Mesendoderm (in vitro differentiated cells): ENCODE data around the gene CEPT1.

Experiments
- DNase-seq: peaks from one replicate; pipeline ENCODE4 v3.0.0; 2013
- H2AK5ac ChIP-seq: 2 replicates; pipeline ENCODE4 v1.6.1; 2013; ENCODE audit warnings: low read length, inconsistent platforms
- H2BK120ac ChIP-seq: 2 replicates; pipeline ENCODE4 v1.6.1; 2013; ENCODE audit warnings: low read depth, mild to moderate bottlenecking, low read length, moderate library complexity, mixed read lengths
- H2BK15ac ChIP-seq: replicated peaks from 2 replicates; pipeline ENCODE4 v1.6.1; 2013; ENCODE audit warnings: low read depth, mild to moderate bottlenecking, moderate library complexity
- H2BK5ac ChIP-seq: 2 replicates; pipeline ENCODE4 v1.6.1; 2013; ENCODE audit warnings: low read length, inconsistent platforms
- H3K18ac ChIP-seq: 2 replicates; pipeline ENCODE4 v1.6.1; 2013; ENCODE audit warnings: mild to moderate bottlenecking, low read length, mixed read lengths
- H3K23ac ChIP-seq: one replicate; pipeline ENCODE4 v1.6.1; 2013; ENCODE audit warnings: low read length
- H3K27ac ChIP-seq: 2 replicates; pipeline ENCODE4 v1.5.1; 2013; ENCODE audit warnings: low read depth, mild to moderate bottlenecking, inconsistent platforms, low read length, moderate library complexity
- H3K27me3 ChIP-seq: 2 replicates; pipeline ENCODE4 v1.6.1; 2013; ENCODE audit warnings: low read length, control low read depth, mild to moderate bottlenecking, inconsistent platforms; ENCODE audit not compliant: insufficient read depth, poor library complexity
- H3K36me3 ChIP-seq: 2 replicates; pipeline ENCODE4 v1.6.1; 2013; ENCODE audit warnings: low read length, inconsistent platforms; ENCODE audit not compliant: control insufficient read depth, insufficient read depth
- H3K4ac ChIP-seq: one replicate; pipeline ENCODE4 v1.6.1; 2013; ENCODE audit warnings: low read depth, mild to moderate bottlenecking, low read length, moderate library complexity
- H3K4me1 ChIP-seq: 2 replicates; pipeline ENCODE4 v1.6.1; 2013; ENCODE audit warnings: low read depth, low read length, inconsistent platforms; ENCODE audit not compliant: control insufficient read depth
- H3K4me2 ChIP-seq: 2 replicates; pipeline ENCODE4 v1.6.1; 2013; ENCODE audit warnings: low read length
- H3K4me3 ChIP-seq: 2 replicates; pipeline ENCODE4 v1.5.1; 2013; ENCODE audit warnings: mild to moderate bottlenecking, low read length
- H3K56ac ChIP-seq: one replicate; pipeline ENCODE4 v1.6.1; 2013; ENCODE audit warnings: low read length
- H3K79me1 ChIP-seq: 2 replicates; pipeline ENCODE4 v1.6.1; 2013; ENCODE audit warnings: low read length, inconsistent platforms
- H3K79me2 ChIP-seq: 2 replicates; pipeline ENCODE4 v1.6.1; 2013; ENCODE audit warnings: mild to moderate bottlenecking, low read length; ENCODE audit not compliant: control insufficient read depth, insufficient read depth
- H3K9ac ChIP-seq: 2 replicates; pipeline ENCODE4 v1.6.1; 2013; ENCODE audit warnings: low read length, inconsistent platforms
- H4K5ac ChIP-seq: one replicate; pipeline ENCODE4 v1.6.1; 2013; ENCODE audit warnings: low read length
- H4K8ac ChIP-seq: one replicate; pipeline ENCODE4 v1.6.1; 2013; ENCODE audit warnings: low read depth, mild to moderate bottlenecking, control low read depth, low read length, moderate library complexity
- WGBS: extraction: QIAGEN DNeasy Blood & Tissue Kit; methylation state at CpG from one replicate; pipeline ENCODE4 v1.1.7; 2013; ENCODE audit warnings: low lambda C conversion rate, missing lambda C conversion rate; ENCODE audit not compliant: insufficient coverage; ENCODE audit errors: extremely low coverage; 5-methylcytosine and 5-hydroxymethylcytosine counted together

CEPT1 gene

GRCh38 chr1:111200802-111201161 is 60.8 kb downstream of the CEPT1 start:
- no peak overlapping the region for H4K5ac ChIP-seq
- H3K23ac ChIP-seq = no peak overlapping the region
- H3K79me1 ChIP-seq = no peaks in the 10 kb centered on the region
- no peaks in the 10 kb centered on the region for H3K79me2 ChIP-seq
- no peak overlapping the region for H3K4me3 ChIP-seq
- no peaks in the 10 kb centered on the region for H3K36me3 ChIP-seq
- H3K4me2 ChIP-seq = no peak overlapping the region
- H4K8ac ChIP-seq = no peak overlapping the region
- no peak overlapping the region for H3K9ac ChIP-seq
- no peak overlapping the region for H3K27ac ChIP-seq
- DNase-seq = no peak
- peak overlapping the region; percentile 69 for H2AK5ac ChIP-seq
- no peak overlapping the region for H2BK15ac ChIP-seq
- H3K27me3 ChIP-seq = no peaks in the 10 kb centered on the region
- H3K4ac ChIP-seq = no peak overlapping the region
- no CpG with 5 or more reads among the region's 3 CpGs for WGBS
- no peak overlapping the region for H2BK5ac ChIP-seq
- no peaks in the 10 kb centered on the region for H3K4me1 ChIP-seq
- no peak overlapping the region for H2BK120ac ChIP-seq
- no peak overlapping the region for H3K56ac ChIP-seq
- H3K18ac ChIP-seq = no peak overlapping the region

- H3K9ac ChIP-seq = no peak overlapping the region
- H2BK15ac ChIP-seq = no peak overlapping the region
- no peak overlapping the region for H4K5ac ChIP-seq
- H3K18ac ChIP-seq = no peak overlapping the region
- no peaks in the 10 kb centered on the region for H3K4me1 ChIP-seq
- H3K36me3 ChIP-seq = no peaks in the 10 kb centered on the region
- no peak overlapping the region for H3K56ac ChIP-seq
- H4K8ac ChIP-seq = no peak overlapping the region
- H3K27ac ChIP-seq = no peak overlapping the region
- H3K79me1 ChIP-seq = no peaks in the 10 kb centered on the region
- H2BK120ac ChIP-seq = no peak overlapping the region
- no peaks in the 10 kb centered on the region for H3K79me2 ChIP-seq
- H3K4me3 ChIP-seq = no peak overlapping the region
- no peaks in the 10 kb centered on the region for H3K27me3 ChIP-seq
- no peak overlapping the region for H3K23ac ChIP-seq
- H2BK5ac ChIP-seq = no peak overlapping the region
- no CpG with 5 or more reads among the region's 5 CpGs for WGBS
- H2AK5ac ChIP-seq = peak overlapping the region; percentile 93
- H3K4ac ChIP-seq = no peak overlapping the region
- H3K4me2 ChIP-seq = no peak overlapping the region
- no peak for DNase-seq
Observed at GRCh38 chr1:111201275-111202090, 61.5 kb downstream of the CEPT1 start.

- no peaks in the 10 kb centered on the region for H3K27me3 ChIP-seq
- H3K4me3 ChIP-seq = no peak overlapping the region
- no peak overlapping the region for H3K9ac ChIP-seq
- H3K4me2 ChIP-seq = no peak overlapping the region
- no peak overlapping the region for H3K4ac ChIP-seq
- no peak overlapping the region for H2BK120ac ChIP-seq
- no peak overlapping the region for H3K23ac ChIP-seq
- no peak for DNase-seq
- H3K18ac ChIP-seq = no peak overlapping the region
- no peak overlapping the region for H2AK5ac ChIP-seq
- H3K56ac ChIP-seq = peak overlapping the region; percentile 59
- no peak overlapping the region for H4K5ac ChIP-seq
- no CpG with 5 or more reads among the region's 1 CpG for WGBS
- no peak overlapping the region for H2BK15ac ChIP-seq
- no peak overlapping the region for H3K27ac ChIP-seq
- H2BK5ac ChIP-seq = no peak overlapping the region
- no peaks in the 10 kb centered on the region for H3K79me1 ChIP-seq
- H3K4me1 ChIP-seq = no peaks in the 10 kb centered on the region
- H3K36me3 ChIP-seq = no peaks in the 10 kb centered on the region
- no peak overlapping the region for H4K8ac ChIP-seq
- H3K79me2 ChIP-seq = no peaks in the 10 kb centered on the region
Observed at GRCh38 chr1:111202366-111202706, 62.3 kb downstream of the CEPT1 start.

- no peak overlapping the region for H4K8ac ChIP-seq
Observed at GRCh38 chr1:111202707-111203623, 62.9 kb downstream of the CEPT1 start.

GRCh38 chr1:111203681-111204200 is 63.7 kb downstream of the CEPT1 start:
- Histone ChIP-seq H2BK120ac (peak overlapping the region; percentile 56), H3K27me3 (no peaks in the 10 kb centered on the region), H3K79me1 (no peaks in the 10 kb centered on the region), H2BK5ac (no peak overlapping the region), H2AK5ac (no peak overlapping the region), H3K4me2 (no peak overlapping the region), H3K36me3 (no peaks in the 10 kb centered on the region), H4K5ac (no peak overlapping the region), H2BK15ac (no peak overlapping the region), H3K4me3 (no peak overlapping the region), H3K4me1 (no peaks in the 10 kb centered on the region), H3K27ac (no peak overlapping the region), H3K23ac (no peak overlapping the region), H3K9ac (no peak overlapping the region), H4K8ac (no peak overlapping the region), H3K79me2 (no peaks in the 10 kb centered on the region), H3K18ac (peak overlapping the region; percentile 5), H3K4ac (peak overlapping the region; percentile 40), H3K56ac (peak overlapping the region; percentile 62)
- DNase-seq = no peak
- no CpG with 5 or more reads among the region's 41 CpGs for WGBS

More at GRCh38 chr1:111202707-111203623, 62.9 kb downstream of the CEPT1 start:
- Histone ChIP-seq H2BK15ac (no peak overlapping the region), H3K18ac (no peak overlapping the region), H3K4ac (no peak overlapping the region), H3K4me2 (no peak overlapping the region), H3K23ac (no peak overlapping the region), H3K9ac (no peak overlapping the region), H2BK120ac (no peak overlapping the region), H4K5ac (no peak overlapping the region), H3K56ac (peak overlapping the region; percentile 59), H2BK5ac (no peak overlapping the region), H3K4me1 (no peaks in the 10 kb centered on the region), H3K27ac (no peak overlapping the region), H3K36me3 (no peaks in the 10 kb centered on the region), H3K79me2 (no peaks in the 10 kb centered on the region), H3K27me3 (no peaks in the 10 kb centered on the region), H2AK5ac (no peak overlapping the region), H3K79me1 (no peaks in the 10 kb centered on the region), H3K4me3 (no peak overlapping the region)
- DNase-seq = peak; percentile 81
- no CpG with 5 or more reads among the region's 4 CpGs for WGBS
